GM21360 (cell line): Measurements from ENCODE around the gene CACFD1.

Experiments
- ATAC-seq: cut with Tn5 transposase; IDR thresholded peaks from one replicate; pipeline ENCODE4 v1.9.1; 2021; ENCODE audit warnings: mild to moderate bottlenecking, moderate library complexity; ENCODE audit not compliant: unreplicated experiment

Gene CACFD1

DNA sequence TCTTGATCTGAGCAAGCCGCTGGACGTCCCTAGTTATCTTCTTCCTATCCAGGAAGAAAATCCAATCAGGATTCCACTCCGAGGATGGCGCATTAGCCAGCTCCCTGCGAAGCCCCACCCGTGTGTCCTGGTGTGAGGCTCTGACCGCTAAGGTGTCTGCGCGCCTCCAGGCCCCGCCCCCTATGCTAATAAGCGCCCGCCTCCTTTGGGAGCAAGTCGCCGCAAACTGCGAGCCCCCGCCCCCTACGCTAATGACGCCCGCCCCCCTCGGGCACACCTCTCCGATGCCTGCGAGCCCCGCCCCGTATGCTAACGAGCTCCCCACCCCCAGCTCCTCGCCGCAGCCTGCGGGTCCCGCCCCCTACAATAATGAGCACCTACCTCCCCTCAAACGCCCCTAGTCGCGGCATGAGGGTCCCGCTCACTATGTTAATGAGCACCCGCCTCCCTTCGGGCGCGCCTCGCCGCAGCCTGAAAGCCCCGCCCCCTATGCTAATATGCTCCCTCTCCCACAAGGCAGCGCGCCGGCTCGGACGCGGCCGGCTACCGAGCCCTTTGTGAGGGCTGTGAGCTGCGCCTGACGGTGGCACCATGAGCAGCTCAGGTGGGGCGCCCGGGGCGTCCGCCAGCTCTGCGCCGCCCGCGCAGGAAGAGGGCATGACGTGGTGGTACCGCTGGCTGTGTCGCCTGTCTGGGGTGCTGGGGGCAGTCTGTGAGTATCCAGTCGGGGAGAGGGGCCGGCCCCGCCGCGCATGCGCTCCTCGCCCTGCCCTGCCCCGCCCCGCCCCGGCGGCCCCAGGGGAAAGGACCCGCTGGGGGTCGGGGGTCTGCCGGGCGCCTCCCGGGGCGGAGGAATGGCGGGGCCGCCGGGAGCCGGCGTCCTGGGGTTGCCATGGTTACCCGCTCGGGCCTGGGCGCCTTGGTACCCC is at the start of gene CACFD1:
TSS of gene CACFD1 (plus strand) at position 503 of the 929 bp plus-strand sequence. CDS start at position 592, 89 bp downstream.
- ATAC-seq, result peak; percentile 70

GRCh38 chr9:133415170-133415569 is 44.6 kb upstream of the CACFD1 start:
- no peak for ATAC-seq

DNA sequence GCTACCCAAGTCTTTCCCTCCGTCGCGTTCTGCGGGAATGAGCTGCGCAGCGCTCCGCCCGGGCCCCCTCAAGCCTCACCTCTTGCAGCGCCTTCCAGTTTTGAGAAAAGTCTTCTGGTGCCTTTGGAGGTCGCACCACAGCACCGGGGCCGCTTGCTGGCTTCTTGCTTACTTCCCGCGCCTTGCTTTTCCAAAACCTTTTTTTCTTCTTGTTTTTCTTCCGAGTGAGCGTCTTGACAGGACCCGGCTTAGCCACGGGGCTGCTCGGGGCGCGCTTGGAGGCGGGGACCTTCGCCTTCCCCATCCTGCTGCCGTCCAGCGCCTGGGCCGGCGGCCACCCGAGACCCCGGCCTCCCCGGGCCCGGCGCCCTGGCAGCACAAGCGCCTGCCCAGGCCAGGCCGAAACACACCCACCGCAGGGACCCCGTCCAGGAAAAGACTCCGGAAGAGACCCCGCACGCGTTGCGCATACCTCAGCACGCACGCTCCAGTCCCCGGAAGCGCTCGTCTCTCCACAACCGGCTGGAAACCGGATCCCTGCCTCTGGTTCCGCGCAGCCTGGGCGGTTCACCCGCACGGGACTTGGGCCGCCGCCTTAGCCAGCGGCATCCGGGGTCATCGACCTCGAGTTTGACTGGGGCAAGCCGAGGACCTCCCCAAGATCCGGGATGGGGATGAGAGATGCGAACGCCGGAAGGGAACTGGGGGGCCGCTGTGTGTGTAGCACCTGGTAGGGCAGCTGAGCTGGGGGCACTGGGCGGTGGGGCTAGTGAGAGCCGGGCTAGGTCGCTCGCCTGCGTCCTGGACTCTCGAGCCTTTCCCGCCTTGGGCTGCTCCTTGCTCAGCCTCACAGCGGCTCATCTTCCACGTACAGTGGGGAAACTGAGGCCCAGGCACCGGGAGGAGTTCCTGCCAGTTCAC is 42.0 kb upstream of the CACFD1 start, which contains the start of gene REXO4:
TSS of gene REXO4 (minus strand) at position 470 of the 921 bp plus-strand sequence. CDS start at position 304, 166 bp downstream.
- ATAC-seq, result peak; percentile 62

DNA sequence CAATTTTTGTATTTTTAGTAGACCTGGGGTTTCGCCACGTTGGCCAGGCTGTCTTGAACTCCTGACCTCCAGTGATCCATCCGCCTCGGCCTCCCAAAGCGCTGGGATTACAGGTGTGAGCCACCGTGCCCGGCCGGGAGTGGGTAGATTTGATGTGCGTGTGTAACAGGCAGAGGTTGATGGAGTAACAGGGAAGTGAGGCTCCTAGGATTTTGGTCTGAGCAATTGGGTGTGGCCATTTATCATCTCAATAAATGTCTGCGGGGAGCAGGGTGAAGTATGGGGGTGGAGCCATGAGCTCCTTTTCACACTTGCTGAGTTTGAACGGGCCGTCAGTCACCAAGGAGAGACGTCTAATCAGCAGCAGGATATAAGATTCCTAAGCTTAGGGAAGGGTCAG is 40.8 kb upstream of the CACFD1 start:
- ATAC-seq, result no peak

DNA sequence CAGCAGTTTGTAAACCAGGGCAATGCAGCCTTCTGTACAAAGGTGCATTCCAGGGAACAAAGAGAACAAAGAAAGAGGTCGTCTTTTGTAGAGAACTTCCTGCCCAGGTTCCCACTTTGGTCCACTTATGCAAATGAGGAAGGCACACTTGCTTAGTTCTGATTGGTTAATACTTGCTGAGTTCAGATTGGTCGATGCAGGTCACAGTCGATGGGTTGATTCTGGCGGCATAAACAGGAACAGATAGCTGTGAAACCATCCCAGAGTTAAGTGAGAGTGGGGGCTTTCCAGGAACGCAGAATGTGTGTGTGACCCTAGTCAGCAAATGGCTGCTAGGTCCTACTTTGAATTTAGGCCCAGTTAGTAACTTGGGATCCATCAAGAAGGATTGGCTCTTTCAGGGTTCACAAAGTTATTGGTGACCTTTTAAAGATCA is 39.4 kb upstream of the CACFD1 start:
- peak; percentile 35 for ATAC-seq

DNA sequence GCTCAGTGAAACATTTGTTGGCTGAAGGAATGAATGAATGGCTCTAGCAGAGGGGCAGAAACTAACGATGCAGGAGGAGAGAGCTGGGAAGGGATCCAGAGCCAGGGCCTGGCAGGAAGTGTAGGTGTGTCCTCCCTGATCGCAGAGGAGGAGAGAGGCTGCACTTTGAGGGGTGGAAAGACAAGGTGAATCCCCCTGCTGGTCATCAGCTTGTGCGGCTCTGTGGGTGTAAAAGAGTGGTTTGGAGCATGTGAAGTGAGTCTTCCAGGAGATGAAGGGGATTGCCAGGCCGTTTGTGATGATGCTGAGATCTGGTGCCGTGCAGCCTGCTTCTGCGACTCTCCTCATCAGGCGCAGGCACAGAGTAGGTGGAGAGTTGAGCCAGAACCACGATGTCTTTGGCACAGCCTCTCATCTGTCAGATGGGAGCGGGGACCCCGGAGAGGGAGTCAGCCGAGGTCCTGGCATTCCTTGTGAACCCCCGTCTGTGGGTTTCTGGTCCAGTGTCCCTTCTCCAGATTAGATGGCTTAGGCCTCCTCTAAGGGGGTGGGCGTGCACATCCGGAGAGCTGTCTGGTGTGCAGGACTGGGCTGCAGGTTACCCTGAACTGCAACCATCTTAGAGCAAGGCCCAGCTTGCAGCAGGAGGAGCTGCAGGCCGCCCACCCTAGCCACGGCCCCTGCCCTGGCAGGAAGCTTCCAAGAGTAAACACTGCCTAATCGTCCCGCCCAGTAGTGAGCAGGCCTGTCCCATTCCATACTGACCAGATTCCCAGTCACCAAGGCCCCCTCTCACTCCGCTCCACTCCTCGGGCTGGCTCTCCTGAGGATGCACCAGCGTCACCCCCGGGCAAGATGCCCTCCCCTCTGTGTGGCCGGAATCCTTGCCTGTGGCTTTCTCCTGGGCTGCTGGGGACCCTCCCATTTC is 37.9 kb upstream of the CACFD1 start, which contains the start of gene ADAMTS13:
TSS of gene ADAMTS13 (plus strand) at position 753 of the 928 bp plus-strand sequence. CDS start at position 830, 77 bp downstream.
- no peak for ATAC-seq

DNA sequence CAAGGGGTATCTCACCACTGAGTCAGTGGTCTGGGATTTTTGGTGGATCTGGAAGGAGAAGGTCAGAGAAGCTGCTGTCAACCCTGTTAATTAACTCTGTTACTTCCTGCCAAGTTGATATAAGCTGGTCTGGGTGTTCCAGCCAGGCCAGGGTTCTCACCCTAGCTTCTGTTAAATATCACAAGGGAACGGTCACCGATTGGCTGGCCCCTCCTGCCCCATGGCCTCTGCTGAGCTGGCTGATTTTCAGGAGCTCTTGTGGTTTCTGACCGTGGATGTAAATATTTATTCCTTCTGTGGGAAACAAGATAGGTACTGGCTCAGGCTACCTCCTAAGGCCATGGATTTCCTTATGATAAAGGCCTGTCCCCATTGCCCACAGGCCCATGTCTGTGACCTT is 36.6 kb upstream of the CACFD1 start:
- no peak for ATAC-seq

DNA sequence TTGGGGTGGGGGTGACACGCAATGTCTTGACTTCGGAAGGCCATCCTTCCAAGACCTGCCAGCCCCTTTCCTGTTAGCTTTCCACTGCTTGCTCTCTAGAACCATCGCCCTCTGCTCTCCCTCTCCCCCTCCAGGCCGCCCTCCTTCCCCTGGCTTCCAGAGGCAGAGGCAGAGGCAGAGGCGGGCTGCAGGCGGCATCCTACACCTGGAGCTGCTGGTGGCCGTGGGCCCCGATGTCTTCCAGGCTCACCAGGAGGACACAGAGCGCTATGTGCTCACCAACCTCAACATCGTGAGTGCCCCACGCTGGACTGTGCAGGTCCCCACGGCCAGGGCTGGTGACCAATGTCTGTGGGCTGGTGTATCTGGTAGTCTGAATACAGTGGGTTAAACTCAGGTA is 35.6 kb upstream of the CACFD1 start:
- ATAC-seq, result no peak

GRCh38 chr9:133425049-133425632 is 34.6 kb upstream of the CACFD1 start:
- ATAC-seq, result no peak

DNA sequence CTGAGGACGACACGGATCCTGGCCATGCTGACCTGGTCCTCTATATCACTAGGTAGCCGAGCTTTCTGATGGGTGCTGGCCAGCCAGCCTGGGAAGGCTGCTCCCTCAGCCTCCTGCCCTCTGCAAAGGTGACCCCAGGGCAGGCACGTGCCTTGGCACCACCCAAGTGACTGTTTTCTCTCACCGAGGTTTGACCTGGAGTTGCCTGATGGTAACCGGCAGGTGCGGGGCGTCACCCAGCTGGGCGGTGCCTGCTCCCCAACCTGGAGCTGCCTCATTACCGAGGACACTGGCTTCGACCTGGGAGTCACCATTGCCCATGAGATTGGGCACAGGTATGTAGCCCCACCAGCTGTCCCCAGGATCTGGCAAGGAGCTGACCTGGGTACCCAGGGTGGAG is 33.8 kb upstream of the CACFD1 start:
- ATAC-seq, result no peak

- ATAC-seq, result no peak
These were observed 32.0 kb upstream of the CACFD1 start for GRCh38 chr9:133427658-133428348.

GRCh38 chr9:133428617-133429101 is 31.1 kb upstream of the CACFD1 start:
- no peak for ATAC-seq

GRCh38 chr9:133429214-133429613 is 30.6 kb upstream of the CACFD1 start:
- no peak for ATAC-seq

- ATAC-seq, result no peak
These were observed 30.1 kb upstream of the CACFD1 start for GRCh38 chr9:133429641-133430161.

DNA sequence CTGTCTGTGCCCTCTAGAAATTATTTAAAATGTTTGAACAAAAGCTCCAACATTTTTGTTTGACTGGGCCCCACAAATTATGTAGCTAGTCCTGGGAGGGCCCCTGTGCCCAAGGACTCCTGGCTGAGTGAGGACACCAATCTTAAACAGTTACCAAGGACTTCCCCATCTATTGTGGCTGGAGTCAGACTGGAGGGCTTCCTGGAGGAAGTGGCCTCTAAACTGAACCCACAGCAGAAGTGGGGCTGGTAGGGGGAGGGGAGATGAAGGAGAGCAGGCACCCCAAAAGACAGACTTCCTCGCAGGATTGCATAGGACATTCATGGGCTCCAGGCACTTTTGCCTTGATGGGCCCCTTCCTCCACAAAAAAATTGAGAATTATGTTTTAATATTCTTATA is 29.5 kb upstream of the CACFD1 start:
- no peak for ATAC-seq

DNA sequence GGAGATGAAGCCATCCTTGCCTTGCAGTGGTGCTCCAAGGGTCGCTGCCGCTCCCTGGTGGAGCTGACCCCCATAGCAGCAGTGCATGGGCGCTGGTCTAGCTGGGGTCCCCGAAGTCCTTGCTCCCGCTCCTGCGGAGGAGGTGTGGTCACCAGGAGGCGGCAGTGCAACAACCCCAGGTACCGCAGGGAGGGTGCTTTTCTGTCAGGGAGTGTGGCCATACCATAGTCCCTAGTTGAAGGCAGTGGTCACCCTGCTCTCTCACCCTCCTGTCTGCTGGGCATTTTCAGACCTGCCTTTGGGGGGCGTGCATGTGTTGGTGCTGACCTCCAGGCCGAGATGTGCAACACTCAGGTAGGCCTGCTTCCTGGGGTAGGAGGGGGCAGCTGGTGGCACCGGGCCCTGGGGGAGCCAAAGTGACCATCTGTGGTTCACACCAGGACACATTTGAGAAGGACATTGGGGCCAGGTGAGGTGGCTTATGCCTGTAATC is 26.4 kb upstream of the CACFD1 start:
- no peak for ATAC-seq

DNA sequence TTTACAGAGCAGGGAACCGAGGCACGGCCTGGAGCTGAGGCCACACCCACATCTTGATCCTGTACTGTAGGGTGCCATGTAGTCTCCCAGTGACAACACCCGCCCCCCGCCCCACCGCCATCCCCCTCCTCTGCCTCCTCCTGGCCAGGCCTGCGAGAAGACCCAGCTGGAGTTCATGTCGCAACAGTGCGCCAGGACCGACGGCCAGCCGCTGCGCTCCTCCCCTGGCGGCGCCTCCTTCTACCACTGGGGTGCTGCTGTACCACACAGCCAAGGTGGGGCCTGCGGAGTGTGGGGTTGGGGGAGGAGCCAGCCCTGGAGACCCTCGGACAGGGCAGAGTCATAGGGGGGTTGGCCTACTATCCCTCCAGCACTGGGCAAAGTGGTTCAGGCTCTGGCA is 23.1 kb upstream of the CACFD1 start:
- no peak for ATAC-seq

DNA sequence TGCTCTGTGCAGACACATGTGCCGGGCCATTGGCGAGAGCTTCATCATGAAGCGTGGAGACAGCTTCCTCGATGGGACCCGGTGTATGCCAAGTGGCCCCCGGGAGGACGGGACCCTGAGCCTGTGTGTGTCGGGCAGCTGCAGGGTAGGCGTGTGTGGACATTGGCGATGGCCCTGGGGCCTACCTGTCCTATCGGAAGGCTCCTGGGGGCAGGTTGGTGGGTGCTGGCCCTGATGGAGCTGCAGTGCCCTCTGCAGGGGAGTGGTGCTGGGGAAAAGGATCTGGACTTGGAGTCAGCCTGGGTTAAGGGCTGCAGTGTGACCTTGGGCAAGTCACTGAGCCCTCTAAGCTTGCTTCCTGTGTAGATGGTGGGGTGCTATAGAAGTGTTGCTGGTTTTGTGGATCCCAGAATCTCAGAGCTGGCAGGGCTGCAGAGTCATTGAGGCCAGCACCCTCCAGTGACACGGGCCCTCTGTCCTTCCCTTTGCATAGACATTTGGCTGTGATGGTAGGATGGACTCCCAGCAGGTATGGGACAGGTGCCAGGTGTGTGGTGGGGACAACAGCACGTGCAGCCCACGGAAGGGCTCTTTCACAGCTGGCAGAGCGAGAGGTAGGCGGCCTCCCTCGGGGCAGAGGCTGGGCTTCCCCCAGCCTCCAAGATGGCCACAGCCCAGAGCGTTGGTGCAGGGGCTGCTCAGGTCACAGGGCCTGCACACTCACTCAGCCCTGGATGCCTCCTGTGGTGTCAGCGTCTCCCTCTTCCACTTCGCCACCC is 21.8 kb upstream of the CACFD1 start:
- no peak for ATAC-seq
